GM19043 (cell line): ENCODE measurements around the gene SLC5A3.

Experiments
- ATAC-seq: cut with Tn5 transposase; IDR thresholded peaks from one replicate; pipeline ENCODE4 v1.9.1; 2021; ENCODE audit warnings: low read depth; ENCODE audit not compliant: unreplicated experiment

Gene SLC5A3

GRCh38 chr21:34073032-34073748 is at the start of gene SLC5A3, which contains the start of gene MRPS6:
TSS of gene SLC5A3 (plus strand) at chr21:34073578. CDS start at chr21:34095199, 21,621 bp downstream.
TSS of gene MRPS6 (plus strand) at chr21:34073578. CDS start at chr21:34073701, 123 bp downstream.
- ATAC-seq: peak; percentile 62

GRCh38 chr21:34023691-34024373 is 49.5 kb upstream of the SLC5A3 start:
- ATAC-seq: no peak

- ATAC-seq: no peak
Measured at GRCh38 chr21:34024374-34024693, 49.0 kb upstream of the SLC5A3 start.

GRCh38 chr21:34027721-34028461 is 45.5 kb upstream of the SLC5A3 start:
- no peak for ATAC-seq

GRCh38 chr21:34029743-34030528 is 43.4 kb upstream of the SLC5A3 start:
- peak; percentile 90 for ATAC-seq

GRCh38 chr21:34031835-34032370 is 41.5 kb upstream of the SLC5A3 start:
- ATAC-seq: no peak

- ATAC-seq: no peak
Measured at GRCh38 chr21:34034369-34035014, 38.9 kb upstream of the SLC5A3 start.

- ATAC-seq: no peak
Measured at GRCh38 chr21:34035619-34036354, 37.6 kb upstream of the SLC5A3 start.

- ATAC-seq: no peak
Measured at GRCh38 chr21:34037009-34037795, 36.2 kb upstream of the SLC5A3 start.

- no peak for ATAC-seq
Measured at GRCh38 chr21:34039678-34040382, 33.5 kb upstream of the SLC5A3 start.

- ATAC-seq: no peak
Measured at GRCh38 chr21:34042735-34043134, 30.6 kb upstream of the SLC5A3 start.

- no peak for ATAC-seq
Measured at GRCh38 chr21:34043333-34043732, 30.0 kb upstream of the SLC5A3 start.

- no peak for ATAC-seq
Measured at GRCh38 chr21:34046917-34047316, 26.5 kb upstream of the SLC5A3 start.

- no peak for ATAC-seq
Measured at GRCh38 chr21:34047835-34048234, 25.5 kb upstream of the SLC5A3 start.

GRCh38 chr21:34052171-34052570 is 21.2 kb upstream of the SLC5A3 start:
- no peak for ATAC-seq

GRCh38 chr21:34054259-34054658 is 19.1 kb upstream of the SLC5A3 start:
- no peak for ATAC-seq

GRCh38 chr21:34055615-34056014 is 17.8 kb upstream of the SLC5A3 start:
- ATAC-seq: no peak

- no peak for ATAC-seq
Measured at GRCh38 chr21:34061983-34062382, 11.4 kb upstream of the SLC5A3 start.
